Right ventricle myocardium inferior (tissue), 1 donor: Measurements from ENCODE around the gene LHPP. TPM values are rescaled to one million over a fixed set of nuclear protein-coding genes. Genes with fewer than 3 reads are reported as not detected.
"Not testable (repeated sequence)": the region's sequence is repeated elsewhere in the genome, so short reads cannot be mapped to it uniquely, and the experiment has no call there.

Experiments
- ATAC-seq: fragments of 200-7000 bp; cut with Tn5 transposase; one replicate; pipeline ENCODE4 v1.9.1; 2020; ENCODE audit warnings: mild to moderate bottlenecking, moderate library complexity
- DNase-seq: peaks from one replicate; pipeline ENCODE4 v3.0.0; 2021; ENCODE audit errors: missing footprints
- intact Hi-C: fragments of 100-400 bp; cut with DNase I; formaldehyde crosslinking; loops from one replicate; pipeline ENCODE4 v1.11.0; 2022
- total RNA-seq: library from RNA; stranded (reverse); fragmentation: NEBNext Ultra II Directional; extraction: Animal tissue kit (Norgen Biotek cat#: 25700); gene quantifications from one replicate; pipeline ENCODE4 v1.2.1, GENCODE V29; 2021
- donor health status: DM: no; HTN: yes; CAD: no; lungs with severe emphysema.

Gene LHPP
- total RNA-seq, 1 donor from 2014 or later: 5.8 TPM

GRCh38 chr10:124603376-124604213 is 142.0 kb downstream of the LHPP start:
- no peak for ATAC-seq
- intact Hi-C loops: no loop called here
- DNase-seq: peak; percentile 53

- DNase-seq: peak; percentile 61
- ATAC-seq: no peak
- intact Hi-C loops: no loop called here
These were observed 142.8 kb downstream of the LHPP start for GRCh38 chr10:124604214-124605000.

- DNase-seq: peak; percentile 14
- no peak for ATAC-seq
- intact Hi-C loops: no loop called here
These were observed 143.4 kb downstream of the LHPP start for GRCh38 chr10:124605001-124605370.

- ATAC-seq (no peak), DNase-seq (no peak)
- intact Hi-C loops: no loop called here
These were observed 143.8 kb downstream of the LHPP start for GRCh38 chr10:124605481-124605855.

GRCh38 chr10:124605856-124606812 is 144.5 kb downstream of the LHPP start:
- intact Hi-C loops: no loop called here
- DNase-seq (no peak), ATAC-seq (no peak)

- intact Hi-C loops: no loop called here
- no peak for DNase-seq
These were observed 145.2 kb downstream of the LHPP start for GRCh38 chr10:124606822-124607221.

GRCh38 chr10:124607693-124608092 is 146.1 kb downstream of the LHPP start:
- no peak for DNase-seq
- intact Hi-C loops: no loop called here
- no peak for ATAC-seq

More at GRCh38 chr10:124606822-124607221, 145.2 kb downstream of the LHPP start:
- ATAC-seq: no peak

- no peak for ATAC-seq
- no peak for DNase-seq
- intact Hi-C loops: no loop called here
These were observed 146.6 kb downstream of the LHPP start for GRCh38 chr10:124608093-124608721.

- no peak for DNase-seq
- ATAC-seq: no peak
- intact Hi-C loops: no loop called here
These were observed 148.1 kb downstream of the LHPP start for GRCh38 chr10:124609698-124610097.

- DNase-seq, ATAC-seq, intact Hi-C loops: not testable (repeated sequence)
These were observed 148.6 kb downstream of the LHPP start for GRCh38 chr10:124610186-124610585.

- intact Hi-C loops, ATAC-seq, DNase-seq: not testable (repeated sequence)
These were observed 149.2 kb downstream of the LHPP start for GRCh38 chr10:124610851-124611250.

GRCh38 chr10:124611738-124612137 is 150.1 kb downstream of the LHPP start:
- ATAC-seq: no peak
- DNase-seq: no peak
- intact Hi-C loops: no loop called here

GRCh38 chr10:124612611-124613498 is 151.2 kb downstream of the LHPP start:
- intact Hi-C loops: no loop called here
- DNase-seq (no peak), ATAC-seq (peak; percentile 24)

- no peak for ATAC-seq
- intact Hi-C loops: no loop called here
These were observed 152.5 kb downstream of the LHPP start for GRCh38 chr10:124614003-124614659.

GRCh38 chr10:124615259-124615658 is 153.6 kb downstream of the LHPP start:
- DNase-seq (no peak), ATAC-seq (no peak)
- intact Hi-C loops: no loop called here

More at GRCh38 chr10:124614003-124614659, 152.5 kb downstream of the LHPP start:
- no peak for DNase-seq

GRCh38 chr10:124616040-124616835 is 154.6 kb downstream of the LHPP start:
- intact Hi-C loops: no loop called here
- ATAC-seq: no peak
- DNase-seq: no peak
